ENCODE data around the gene CLTA. TPM values are rescaled to one million over a fixed set of nuclear protein-coding genes. Genes with fewer than 3 reads are reported as not detected.

The CLTA gene
- total RNA-seq, 1 donor from 2014 or later = 243 TPM

DNA sequence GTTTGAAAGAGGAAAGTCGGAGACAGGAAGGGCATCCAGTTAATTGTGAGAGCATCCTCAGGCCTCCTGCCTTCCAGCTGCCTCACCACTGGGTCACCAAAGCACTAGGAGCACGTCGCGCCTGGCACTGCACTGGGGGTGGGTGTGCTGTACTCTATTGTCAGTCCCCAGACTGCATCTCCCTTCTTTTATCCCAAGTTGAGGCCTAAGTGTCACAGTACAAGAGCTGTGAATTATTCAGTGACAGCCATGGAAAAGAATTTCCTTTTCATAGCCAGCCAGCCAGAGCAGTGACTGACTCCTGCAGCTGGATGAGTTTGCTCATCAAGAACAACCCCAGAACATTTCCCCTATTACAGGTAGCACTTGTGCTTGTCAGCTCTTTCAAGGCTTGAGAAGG is 16.3 kb downstream of the CLTA start:
- TF ChIP-seq, protein P1, sequence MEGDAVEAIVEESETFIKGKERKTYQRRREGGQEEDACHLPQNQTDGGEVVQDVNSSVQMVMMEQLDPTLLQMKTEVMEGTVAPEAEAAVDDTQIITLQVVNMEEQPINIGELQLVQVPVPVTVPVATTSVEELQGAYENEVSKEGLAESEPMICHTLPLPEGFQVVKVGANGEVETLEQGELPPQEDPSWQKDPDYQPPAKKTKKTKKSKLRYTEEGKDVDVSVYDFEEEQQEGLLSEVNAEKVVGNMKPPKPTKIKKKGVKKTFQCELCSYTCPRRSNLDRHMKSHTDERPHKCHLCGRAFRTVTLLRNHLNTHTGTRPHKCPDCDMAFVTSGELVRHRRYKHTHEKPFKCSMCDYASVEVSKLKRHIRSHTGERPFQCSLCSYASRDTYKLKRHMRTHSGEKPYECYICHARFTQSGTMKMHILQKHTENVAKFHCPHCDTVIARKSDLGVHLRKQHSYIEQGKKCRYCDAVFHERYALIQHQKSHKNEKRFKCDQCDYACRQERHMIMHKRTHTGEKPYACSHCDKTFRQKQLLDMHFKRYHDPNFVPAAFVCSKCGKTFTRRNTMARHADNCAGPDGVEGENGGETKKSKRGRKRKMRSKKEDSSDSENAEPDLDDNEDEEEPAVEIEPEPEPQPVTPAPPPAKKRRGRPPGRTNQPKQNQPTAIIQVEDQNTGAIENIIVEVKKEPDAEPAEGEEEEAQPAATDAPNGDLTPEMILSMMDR (IDR thresholded peaks at IDR 0.05) = no peak
- DNase-seq (ENCODE audit: low spot score) = no peak
- Mint-ChIP-seq H3K27ac (ENCODE audit: unreplicated experiment) (peak overlapping the region; percentile 80), H3K9me3 (ENCODE audit: low read depth) (no peaks in the 10 kb centered on the region), H3K36me3 (ENCODE audit: low read depth) (peaks cover 56% of the 10 kb centered on the region), H3K27me3 (ENCODE audit: low read depth) (no peaks in the 10 kb centered on the region), H3K4me1 (ENCODE audit: low read depth) (peaks cover 50% of the 10 kb centered on the region), H3K4me3 (ENCODE audit: unreplicated experiment) (no peak overlapping the region)

DNA sequence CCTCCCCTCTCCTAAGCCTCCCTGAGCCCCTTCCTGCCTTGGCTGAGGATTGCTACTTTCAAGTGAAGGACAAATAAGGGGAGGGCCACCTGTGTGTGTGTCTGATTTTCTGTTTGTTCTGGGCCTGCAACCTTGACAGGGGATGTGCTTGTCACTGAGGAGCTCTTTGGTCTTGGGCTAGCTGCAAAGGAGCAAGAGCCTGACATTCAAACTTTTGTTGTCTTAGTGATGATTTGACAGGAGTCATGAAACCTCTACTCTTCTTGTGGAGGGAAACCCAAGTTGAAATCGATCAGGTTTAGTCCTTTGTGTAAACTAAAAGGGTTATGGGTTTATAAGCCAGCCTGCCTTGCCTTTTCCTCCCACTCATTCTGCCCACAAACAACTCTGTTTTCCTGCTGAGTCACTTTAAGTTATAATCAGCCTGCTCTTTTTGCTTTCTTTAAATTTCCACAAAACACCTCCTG is 16.9 kb downstream of the CLTA start:
- H3K4me3 Mint-ChIP-seq (ENCODE audit: unreplicated experiment) = no peak overlapping the region
- H3K36me3 Mint-ChIP-seq (ENCODE audit: low read depth) = peaks cover 52% of the 10 kb centered on the region
- H3K4me1 Mint-ChIP-seq (ENCODE audit: low read depth) = peaks cover 50% of the 10 kb centered on the region
- no peak for DNase-seq (ENCODE audit: low spot score)
- no peaks in the 10 kb centered on the region for H3K27me3 Mint-ChIP-seq (ENCODE audit: low read depth)
- peak overlapping the region; percentile 80 for H3K27ac Mint-ChIP-seq (ENCODE audit: unreplicated experiment)
- TF ChIP-seq, protein P1 (IDR thresholded peaks at IDR 0.05) = no peak
- H3K9me3 Mint-ChIP-seq (ENCODE audit: low read depth) = no peaks in the 10 kb centered on the region

DNA sequence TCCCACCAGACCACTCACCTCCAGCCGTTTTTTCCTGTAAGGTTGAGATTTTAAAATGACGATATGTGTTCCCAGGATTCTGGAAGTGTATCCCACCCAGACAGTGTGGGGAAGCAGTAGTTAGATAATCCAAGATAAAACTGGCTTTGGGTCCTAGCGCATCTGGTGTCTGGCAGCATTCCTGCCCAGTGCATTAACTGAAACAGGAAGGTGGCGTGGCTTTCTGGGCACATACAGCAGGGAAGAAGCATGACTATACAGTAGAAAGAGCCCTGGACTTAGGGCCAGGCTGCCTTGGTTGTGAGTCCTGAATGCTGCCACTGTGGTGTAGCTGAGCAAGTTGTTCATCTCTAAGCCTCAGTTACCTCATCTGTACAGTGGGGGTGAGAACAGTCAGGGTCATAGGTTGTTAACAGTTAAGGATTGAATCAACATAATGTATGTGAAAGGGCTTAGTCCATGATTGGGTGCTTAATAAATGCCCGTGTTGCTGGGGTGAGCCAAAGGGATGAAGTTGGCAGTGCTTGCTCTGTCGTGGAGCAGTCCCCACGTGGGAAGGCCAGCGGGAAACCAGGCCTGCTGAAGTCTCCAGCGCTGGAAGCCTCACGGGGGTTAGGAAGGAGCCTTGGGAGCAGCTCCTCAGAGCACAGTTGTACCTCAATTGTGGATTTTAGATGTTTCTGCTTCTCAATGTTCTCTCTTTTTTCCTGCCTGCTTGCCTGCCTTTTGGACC is 18.0 kb downstream of the CLTA start:
- H3K36me3 Mint-ChIP-seq (ENCODE audit: low read depth) = peaks cover 49% of the 10 kb centered on the region

DNA sequence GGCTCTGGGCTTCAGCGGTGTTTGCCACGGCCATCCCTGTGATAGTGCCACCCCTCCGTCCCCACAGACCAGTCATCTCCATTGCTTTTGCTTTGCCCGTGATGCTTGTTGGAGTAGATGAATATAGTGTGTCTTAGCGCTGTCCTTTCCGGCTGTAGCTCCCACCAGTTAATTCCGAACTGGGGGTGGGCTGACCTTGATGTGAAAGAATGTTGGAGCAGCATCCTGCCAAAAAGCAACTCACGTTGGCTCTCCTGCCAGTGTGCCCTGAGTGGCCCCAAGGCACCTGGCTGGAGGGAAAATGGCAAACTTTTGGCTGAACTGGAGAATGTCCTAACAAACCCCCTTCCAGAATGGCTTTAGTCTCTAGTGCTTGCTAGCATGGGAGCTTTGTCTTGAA is 20.0 kb downstream of the CLTA start:
- peaks cover 58% of the 10 kb centered on the region for H3K4me1 Mint-ChIP-seq (ENCODE audit: low read depth)
- TF ChIP-seq, protein P1 (IDR thresholded peaks at IDR 0.05) = no peak
- H3K9me3 Mint-ChIP-seq (ENCODE audit: low read depth) = no peaks in the 10 kb centered on the region
- no peak overlapping the region for H3K4me3 Mint-ChIP-seq (ENCODE audit: unreplicated experiment)
- DNase-seq (ENCODE audit: low spot score) = no peak
- H3K27me3 Mint-ChIP-seq (ENCODE audit: low read depth) = no peaks in the 10 kb centered on the region
- H3K36me3 Mint-ChIP-seq (ENCODE audit: low read depth) = peaks cover 35% of the 10 kb centered on the region
- peak overlapping the region; percentile 24 for H3K27ac Mint-ChIP-seq (ENCODE audit: unreplicated experiment)

More for the DNA sequence above, 18.0 kb downstream of the CLTA start:
- Mint-ChIP-seq H3K4me1 (ENCODE audit: low read depth) (peaks cover 50% of the 10 kb centered on the region), H3K9me3 (ENCODE audit: low read depth) (no peaks in the 10 kb centered on the region), H3K27ac (ENCODE audit: unreplicated experiment) (peak overlapping the region; percentile 38), H3K4me3 (ENCODE audit: unreplicated experiment) (no peak overlapping the region), H3K27me3 (ENCODE audit: low read depth) (no peaks in the 10 kb centered on the region)
- DNase-seq (ENCODE audit: low spot score) = no peak
- TF ChIP-seq, protein P1 (IDR thresholded peaks at IDR 0.05) = no peak

DNA sequence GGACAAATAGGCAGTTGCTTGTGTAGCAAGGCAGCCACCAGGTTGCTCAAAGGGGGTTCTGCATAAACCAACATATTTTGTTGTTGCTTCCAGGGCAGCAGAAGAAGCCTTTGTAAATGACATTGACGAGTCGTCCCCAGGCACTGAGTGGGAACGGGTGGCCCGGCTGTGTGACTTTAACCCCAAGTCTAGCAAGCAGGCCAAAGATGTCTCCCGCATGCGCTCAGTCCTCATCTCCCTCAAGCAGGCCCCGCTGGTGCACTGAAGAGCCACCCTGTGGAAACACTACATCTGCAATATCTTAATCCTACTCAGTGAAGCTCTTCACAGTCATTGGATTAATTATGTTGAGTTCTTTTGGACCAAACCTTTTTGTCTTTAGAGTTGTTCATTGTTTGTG is 20.8 kb downstream of the CLTA start:
- H3K36me3 Mint-ChIP-seq (ENCODE audit: low read depth) = peaks cover 34% of the 10 kb centered on the region
- peaks cover 51% of the 10 kb centered on the region for H3K4me1 Mint-ChIP-seq (ENCODE audit: low read depth)

More for the DNA sequence above, 20.8 kb downstream of the CLTA start:
- DNase-seq (ENCODE audit: low spot score) = no peak
- H3K4me3 Mint-ChIP-seq (ENCODE audit: unreplicated experiment) = no peak overlapping the region
- TF ChIP-seq, protein P1 (IDR thresholded peaks at IDR 0.05) = no peak
- no peaks in the 10 kb centered on the region for H3K27me3 Mint-ChIP-seq (ENCODE audit: low read depth)
- no peaks in the 10 kb centered on the region for H3K9me3 Mint-ChIP-seq (ENCODE audit: low read depth)
- H3K27ac Mint-ChIP-seq (ENCODE audit: unreplicated experiment) = peak overlapping the region; percentile 49
